ENCODE measurements around the gene RXFP3. TPM values are rescaled to one million over a fixed set of nuclear protein-coding genes. Genes with fewer than 3 reads are reported as not detected.
"Not testable (repeated sequence)": the region's sequence is repeated elsewhere in the genome, so short reads cannot be mapped to it uniquely, and the experiment has no call there.

RXFP3 gene
- not detected for total RNA-seq
- long read RNA-seq, result 0 reads

DNA sequence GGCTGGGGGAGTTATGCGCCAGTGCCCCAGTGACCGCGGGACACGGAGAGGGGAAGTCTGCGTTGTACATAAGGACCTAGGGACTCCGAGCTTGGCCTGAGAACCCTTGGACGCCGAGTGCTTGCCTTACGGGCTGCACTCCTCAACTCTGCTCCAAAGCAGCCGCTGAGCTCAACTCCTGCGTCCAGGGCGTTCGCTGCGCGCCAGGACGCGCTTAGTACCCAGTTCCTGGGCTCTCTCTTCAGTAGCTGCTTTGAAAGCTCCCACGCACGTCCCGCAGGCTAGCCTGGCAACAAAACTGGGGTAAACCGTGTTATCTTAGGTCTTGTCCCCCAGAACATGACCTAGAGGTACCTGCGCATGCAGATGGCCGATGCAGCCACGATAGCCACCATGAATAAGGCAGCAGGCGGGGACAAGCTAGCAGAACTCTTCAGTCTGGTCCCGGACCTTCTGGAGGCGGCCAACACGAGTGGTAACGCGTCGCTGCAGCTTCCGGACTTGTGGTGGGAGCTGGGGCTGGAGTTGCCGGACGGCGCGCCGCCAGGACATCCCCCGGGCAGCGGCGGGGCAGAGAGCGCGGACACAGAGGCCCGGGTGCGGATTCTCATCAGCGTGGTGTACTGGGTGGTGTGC, at the start of gene RXFP3:
TSS of gene RXFP3 (plus strand) at position 6 of the 636 bp plus-strand sequence. CDS start at position 361, 355 bp downstream.
- peak; percentile 61 for ATAC-seq
- DNase-seq, result no peak
- intact Hi-C loops (cut with micrococcal nuclease), result loop anchor here (10.0 kb wide), 1 partner anchor 502 kb away; no protein-coding TSS in a partner anchor

DNA sequence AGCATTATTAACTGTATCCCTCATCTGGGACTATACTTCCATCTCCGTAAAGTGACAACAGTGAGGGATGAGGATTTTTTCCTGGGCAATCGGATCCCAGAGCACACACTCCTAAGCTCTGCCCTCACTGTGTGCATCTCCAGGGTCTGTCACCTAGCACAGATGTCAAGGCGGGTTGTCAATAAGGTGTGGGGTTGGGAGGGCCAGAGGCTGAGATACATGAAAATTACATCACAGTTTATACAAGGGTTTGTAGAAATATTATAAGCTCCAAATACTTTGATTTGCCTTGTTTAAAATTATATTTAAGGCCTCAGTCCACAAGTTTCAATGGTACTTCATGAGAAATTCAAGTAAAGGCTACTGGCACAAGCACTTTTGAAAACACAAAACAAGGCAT, 48.9 kb upstream of the RXFP3 start:
- intact Hi-C loops (cut with micrococcal nuclease), result no loop called here
- no peak for DNase-seq
- ATAC-seq, result no peak

DNA sequence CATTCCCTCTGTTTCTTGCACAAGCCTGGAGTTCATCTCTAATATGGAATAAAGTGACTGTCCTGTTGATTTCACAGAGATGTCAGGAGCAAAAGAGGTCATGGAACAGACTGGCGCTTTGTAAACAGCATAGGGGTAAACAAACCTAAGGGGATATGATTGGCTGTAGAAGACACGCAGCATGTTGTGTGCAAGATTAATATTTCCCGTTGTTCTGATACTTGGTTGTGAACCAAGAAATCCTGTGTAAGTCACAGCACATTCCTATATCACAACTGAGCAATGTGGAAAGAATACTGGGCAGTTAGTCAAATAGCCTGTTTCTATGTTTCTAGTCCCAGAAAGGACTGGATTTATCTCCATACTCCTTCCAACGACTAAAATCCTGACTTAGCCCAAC, 47.6 kb upstream of the RXFP3 start:
- DNase-seq (no peak), ATAC-seq (no peak)
- intact Hi-C loops (cut with micrococcal nuclease), result no loop called here

DNA sequence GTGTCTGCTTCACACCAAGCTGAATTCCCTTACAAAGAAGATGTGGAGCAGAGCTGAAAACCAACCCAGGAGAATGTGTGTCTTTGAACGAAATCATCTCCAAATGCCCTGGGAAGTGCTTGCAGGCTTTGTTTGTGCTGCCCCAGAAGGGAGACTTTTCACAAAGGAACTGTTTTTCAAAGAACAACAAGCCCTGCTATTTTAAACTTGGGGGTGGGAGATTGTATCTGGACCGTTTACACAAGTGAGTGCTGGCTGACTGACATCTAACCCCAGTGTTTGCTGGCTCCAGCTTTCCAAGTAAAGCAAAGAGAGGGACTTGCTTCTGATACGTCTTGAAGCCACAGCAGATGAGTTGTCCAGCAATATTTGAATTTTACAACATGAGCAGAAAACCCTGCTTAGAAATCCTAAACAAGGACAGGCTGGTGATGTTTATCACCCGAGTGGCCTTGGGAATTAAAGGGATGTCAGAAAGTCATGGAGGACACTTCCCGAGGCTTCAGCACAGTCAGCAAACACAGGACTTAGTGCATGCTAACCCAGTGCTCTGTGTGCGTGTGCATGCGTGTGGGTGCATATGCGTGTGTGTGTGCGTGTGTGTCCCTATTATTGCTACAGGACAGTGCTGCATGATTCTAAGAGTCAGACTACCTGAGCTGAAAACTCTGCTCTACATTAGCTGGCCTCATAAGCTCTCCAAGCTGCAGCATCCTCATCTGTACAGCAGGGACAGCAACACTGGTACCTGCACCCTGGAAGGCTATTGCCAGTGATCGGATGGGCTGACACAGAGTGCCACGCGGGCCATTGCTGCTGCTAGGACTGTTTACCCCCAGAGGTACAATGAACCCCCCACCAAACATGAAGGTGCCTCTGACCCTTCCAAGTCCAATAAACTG, 45.8 kb upstream of the RXFP3 start:
- intact Hi-C loops (cut with micrococcal nuclease), result no loop called here
- no peak for DNase-seq
- peak; percentile 9 for ATAC-seq

DNA sequence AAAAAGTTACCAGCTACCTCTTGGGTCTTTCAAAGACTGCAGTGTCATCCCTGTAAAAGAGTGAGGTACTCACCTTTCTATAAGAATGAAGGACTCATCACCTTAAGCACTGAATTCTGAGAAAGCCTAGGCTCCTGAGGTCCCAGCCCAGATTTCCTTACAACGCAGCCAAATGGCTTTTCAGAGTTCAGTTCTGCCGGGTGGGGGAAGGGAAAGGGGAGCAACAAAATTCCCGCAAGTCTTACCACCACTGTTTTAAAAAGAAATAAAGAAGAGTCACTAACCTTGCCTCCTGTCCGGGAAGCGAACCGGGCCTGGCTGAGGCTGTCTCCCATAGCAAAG, 44.8 kb upstream of the RXFP3 start:
- DNase-seq (no peak), ATAC-seq (no peak)
- intact Hi-C loops (cut with micrococcal nuclease), result no loop called here

DNA sequence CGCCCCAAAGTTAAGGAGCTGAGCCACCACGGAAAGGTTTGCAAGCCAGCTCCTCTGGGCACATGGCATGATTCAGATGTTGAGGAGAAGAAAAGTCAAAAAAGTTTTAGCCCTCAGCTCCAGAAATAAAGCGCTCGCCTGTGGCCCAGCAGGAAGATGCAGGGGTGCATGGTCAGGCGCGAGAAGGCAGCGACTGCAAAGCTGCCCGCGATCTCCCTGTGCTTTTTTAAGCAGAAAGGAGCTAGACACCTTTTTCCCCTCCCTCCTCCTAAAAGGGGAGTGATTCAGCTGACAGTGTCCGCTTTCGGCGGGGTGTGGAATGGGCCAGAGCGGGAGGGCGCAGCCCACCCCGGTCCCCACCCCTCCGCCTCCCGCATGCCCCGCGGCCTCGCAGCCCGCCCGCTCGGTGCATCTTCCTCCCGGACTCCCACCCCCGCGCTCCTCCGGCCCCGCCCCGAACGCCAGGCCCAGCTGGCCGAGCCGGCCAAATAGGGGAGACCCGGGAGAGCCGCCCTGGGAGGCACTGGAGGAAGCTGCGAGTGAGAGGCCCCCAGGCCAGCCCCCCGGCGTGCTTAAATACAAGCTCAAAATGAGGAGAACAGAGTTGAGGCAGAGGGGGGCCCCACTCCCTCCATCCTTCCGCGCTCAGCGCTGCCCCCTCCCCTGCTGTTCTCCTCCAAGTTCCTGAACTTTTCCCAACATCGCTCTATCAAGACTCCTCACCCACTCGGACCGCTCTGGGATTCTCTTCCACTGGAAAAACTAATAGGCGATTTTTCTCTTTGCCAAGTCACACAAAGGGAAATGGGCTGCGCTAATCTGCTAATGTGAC, 44.2 kb upstream of the RXFP3 start, which contains the start of gene ADAMTS12:
TSS of gene ADAMTS12 (minus strand) at position 203 of the 832 bp plus-strand sequence. CDS start at position 69, 134 bp downstream.
- DNase-seq (peak; percentile 71), ATAC-seq (peak; percentile 84)
- intact Hi-C loops (cut with micrococcal nuclease), result no loop called here

DNA sequence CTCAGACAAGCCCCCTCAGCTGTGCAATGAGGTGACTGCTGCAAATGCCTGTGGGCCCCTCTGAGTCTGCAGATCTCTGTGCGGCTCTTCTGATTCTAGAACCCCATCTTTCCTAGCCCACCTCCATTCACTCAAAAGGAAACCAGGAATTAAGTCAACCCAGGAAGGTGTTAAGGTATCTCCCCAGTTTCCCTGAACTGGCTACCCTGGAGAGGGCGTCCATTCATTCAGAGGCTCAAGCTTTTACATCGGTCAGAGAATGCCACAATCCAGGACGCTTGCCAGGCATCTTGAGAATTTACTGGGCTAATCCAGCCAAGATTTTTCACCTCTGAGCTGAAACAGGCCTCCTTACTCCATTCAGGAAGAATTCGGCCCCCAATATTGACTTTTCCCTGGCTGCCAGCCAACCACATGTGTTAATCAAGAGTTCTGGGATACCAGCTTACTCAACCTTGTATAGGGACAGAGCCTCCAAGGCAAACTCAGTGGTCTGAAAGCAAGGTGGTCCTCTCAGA, 43.5 kb upstream of the RXFP3 start:
- intact Hi-C loops (cut with micrococcal nuclease), result no loop called here
- ATAC-seq (peak; percentile 12), DNase-seq (no peak)

GRCh38 chr5:33894566-33894965, 41.6 kb upstream of the RXFP3 start:
- intact Hi-C loops (cut with micrococcal nuclease), result no loop called here
- ATAC-seq (no peak), DNase-seq (no peak)

- no peak for ATAC-seq
- intact Hi-C loops (cut with micrococcal nuclease), result no loop called here
- no peak for DNase-seq
Observed at GRCh38 chr5:33901156-33901555, 35.0 kb upstream of the RXFP3 start.

DNA sequence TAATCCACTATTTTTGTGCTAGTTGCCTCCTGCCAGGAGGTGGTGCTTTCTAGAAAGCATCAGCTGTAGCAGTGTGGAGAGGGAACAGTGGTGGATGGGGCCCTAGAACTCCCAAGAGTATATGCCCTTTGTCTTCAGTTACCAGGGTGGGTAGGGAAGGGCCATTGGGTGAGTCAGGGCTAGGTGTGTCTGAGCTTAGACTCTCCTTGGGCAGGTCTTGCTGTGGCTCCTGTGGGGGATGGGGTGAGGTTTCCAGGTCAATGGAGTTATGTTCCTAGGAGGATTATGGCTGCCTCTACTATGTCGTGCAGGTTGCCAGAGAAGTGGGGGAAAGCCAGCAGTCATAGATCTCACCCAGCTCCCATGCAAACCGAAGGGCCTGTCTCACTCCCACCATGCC, 33.1 kb upstream of the RXFP3 start:
- DNase-seq (no peak), ATAC-seq (no peak)
- intact Hi-C loops (cut with micrococcal nuclease), result no loop called here

DNA sequence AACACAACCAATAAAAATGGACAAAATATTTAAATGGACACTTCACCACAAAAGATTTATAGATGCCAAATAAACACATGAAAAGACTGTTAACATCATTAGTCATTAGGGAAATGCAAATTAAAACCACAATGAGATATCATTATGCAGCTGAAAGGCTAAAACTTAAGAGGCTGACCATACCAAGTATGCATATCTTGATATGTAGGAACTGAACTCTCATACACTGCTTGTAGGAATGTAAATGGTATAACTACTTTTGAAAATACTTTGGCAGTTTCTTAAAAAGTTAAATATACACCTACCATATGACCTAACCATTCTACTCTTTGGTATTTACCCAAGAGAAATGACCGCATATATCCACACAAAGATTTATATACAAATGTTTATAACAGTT, 30.8 kb upstream of the RXFP3 start:
- no peak for ATAC-seq
- no peak for DNase-seq
- intact Hi-C loops (cut with micrococcal nuclease), result no loop called here

DNA sequence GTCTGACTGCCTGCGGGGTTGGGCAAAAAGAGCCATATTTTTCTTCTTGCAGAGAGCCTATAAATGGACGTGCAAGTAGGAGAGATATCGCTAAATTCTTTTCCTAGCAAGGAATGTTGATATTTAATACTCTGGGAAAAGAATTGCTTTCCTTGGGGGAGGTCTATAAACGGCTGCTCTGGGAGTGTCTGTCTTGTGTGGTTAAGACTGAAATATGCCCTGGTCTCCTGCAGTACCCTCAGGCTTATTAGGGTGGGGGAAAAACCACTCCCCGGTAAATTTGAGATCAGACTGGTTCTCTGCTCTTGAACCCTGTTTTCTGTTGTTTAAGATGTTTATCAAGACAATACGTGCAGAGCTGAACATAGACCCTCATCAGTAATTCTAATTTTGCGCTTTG, 29.9 kb upstream of the RXFP3 start:
- DNase-seq; intact Hi-C loops (cut with micrococcal nuclease); ATAC-seq: not testable (repeated sequence)

GRCh38 chr5:33914844-33915243, 21.3 kb upstream of the RXFP3 start:
- DNase-seq; ATAC-seq; intact Hi-C loops (cut with micrococcal nuclease): not testable (repeated sequence)

GRCh38 chr5:33921002-33921401, 15.2 kb upstream of the RXFP3 start:
- ATAC-seq (no peak), DNase-seq (no peak)
- intact Hi-C loops (cut with micrococcal nuclease), result no loop called here

GRCh38 chr5:33925278-33925677, 10.9 kb upstream of the RXFP3 start:
- no peak for ATAC-seq
- intact Hi-C loops (cut with micrococcal nuclease), result no loop called here
- no peak for DNase-seq

DNA sequence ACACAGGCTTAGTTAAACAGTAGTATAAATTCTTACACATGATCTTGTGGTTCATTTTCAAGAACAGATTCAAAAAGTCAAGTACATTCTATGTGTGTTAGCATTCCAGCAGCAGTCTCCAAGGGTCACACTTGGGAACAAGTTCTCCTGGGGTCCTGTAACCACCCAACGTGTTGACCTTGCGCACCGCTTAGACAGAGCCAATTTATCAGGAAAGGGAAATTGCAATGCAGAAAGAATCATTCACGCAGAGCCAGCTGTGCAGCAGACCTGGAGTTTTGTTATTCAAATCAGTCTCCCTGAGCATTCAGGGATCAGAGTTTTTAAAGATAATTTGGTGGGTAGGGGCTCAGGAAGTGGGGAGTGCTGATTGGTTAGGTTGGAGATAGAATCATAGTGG, 8.5 kb upstream of the RXFP3 start:
- no peak for DNase-seq
- intact Hi-C loops (cut with micrococcal nuclease), result no loop called here
- no peak for ATAC-seq

DNA sequence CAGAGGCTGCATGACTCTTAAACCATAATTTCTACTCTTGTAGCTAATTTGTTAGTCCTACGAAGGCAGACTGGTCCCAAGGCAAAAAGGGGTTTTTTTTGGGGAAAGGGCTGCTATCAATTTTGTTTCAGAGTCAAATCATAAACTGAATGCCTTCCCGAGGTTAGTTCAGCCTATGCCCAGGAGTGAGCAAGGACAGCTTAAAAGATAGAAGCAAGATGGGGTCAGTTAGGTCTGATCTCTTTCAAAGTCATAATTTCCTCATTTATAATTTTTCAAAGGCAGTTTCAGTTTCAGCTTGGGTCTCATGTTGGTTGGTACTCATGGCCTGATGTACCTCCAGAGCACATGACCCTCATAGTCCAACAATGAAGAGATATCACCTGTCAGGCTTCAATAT, 7.9 kb upstream of the RXFP3 start:
- DNase-seq (no peak), ATAC-seq (no peak)
- intact Hi-C loops (cut with micrococcal nuclease), result no loop called here

DNA sequence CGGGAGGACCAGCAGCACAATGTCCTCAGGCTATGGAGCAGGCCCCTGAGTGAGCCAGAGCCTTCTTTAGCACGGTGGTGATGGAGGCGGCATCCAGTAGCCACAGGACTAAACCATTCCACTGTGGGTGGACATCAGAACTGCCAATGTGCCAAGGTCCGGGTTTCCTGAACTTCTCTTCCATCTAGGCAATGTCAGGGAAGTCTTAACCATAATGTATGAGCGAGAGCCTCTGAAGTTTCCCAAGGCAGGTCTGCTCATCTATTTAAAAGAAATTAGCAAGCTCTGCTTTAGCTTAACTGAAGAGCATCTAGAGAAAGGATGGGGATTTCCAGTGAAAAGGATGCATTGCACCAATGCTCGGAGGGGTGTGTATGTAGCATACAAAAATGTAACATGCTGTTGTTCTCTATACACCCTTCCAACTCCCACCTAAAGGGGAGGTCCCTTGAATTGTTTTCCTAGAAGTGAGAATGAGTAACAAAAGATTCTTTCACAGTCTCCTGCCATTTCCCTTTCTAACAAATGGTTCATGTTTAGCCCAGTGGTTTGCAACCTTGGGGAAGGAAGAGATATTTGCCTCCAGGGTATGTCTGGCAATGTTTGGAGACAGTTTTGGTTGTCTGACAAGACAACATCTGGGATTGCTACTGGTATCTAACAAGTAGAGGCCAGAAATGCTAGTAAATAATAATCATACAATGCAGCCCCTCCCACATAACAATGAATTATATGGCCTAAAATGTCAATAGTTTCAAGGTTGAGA, 6.1 kb upstream of the RXFP3 start:
- no peak for DNase-seq
- intact Hi-C loops (cut with micrococcal nuclease), result loop anchor here (10.0 kb wide), 1 partner anchor 495 kb away; no protein-coding TSS in a partner anchor
- ATAC-seq, result no peak

GRCh38 chr5:33931136-33931535, 5.0 kb upstream of the RXFP3 start:
- ATAC-seq (no peak), DNase-seq (no peak)
- intact Hi-C loops (cut with micrococcal nuclease), result loop anchor here (10.0 kb wide), 1 partner anchor 496 kb away; no protein-coding TSS in a partner anchor
